Right lobe of liver (tissue), 4 donors: ENCODE data around the gene SMAD1.

Experiments
- POLR2A ChIP-seq: fragments of 450-650 bp; IDR thresholded peaks from one replicate; pipeline ENCODE4 v1.6.1; 2017; ENCODE audit warnings: antibody characterized with exemption, mild to moderate bottlenecking
- TF ChIP-seq, protein P1 (sequence below), 4 donors: fragments of 200-600 bp in 3 of 4; fragments of 450-650 bp in 1 of 4; IDR thresholded peaks; one replicate each; pipeline versions ENCODE4 v1.5.1 to v1.8.0; 2016 to 2022; ENCODE audit warnings: antibody characterized with exemption in 4 of 4, mild to moderate bottlenecking in 2 of 4
- donor health status: DM: no; HTN: no; CAD: no.
- donor health status: DM: no; HTN: no; CAD: no.
- donor health status: DM: no; HTN: yes; CAD: no.

DNA sequence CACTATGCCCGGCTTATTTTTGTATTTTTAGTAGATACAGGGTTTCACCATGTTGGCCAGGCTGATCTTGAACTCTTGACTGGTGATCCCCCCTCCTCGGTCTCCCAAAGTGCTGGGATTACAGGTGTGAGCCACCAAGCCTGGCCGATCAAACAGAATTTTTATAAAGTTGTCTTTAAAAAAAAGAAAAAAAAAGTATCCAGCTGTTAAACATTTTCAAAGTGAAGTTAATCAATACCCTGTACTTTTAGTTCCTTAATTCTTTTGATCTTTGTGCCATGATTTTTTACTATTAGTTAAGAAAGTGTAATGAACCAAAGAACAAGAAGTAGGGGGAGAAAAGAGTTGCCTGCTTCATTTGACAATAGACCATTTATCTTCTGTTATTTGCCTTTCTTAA lies 24.3 kb downstream of the SMAD1 start:
- TF ChIP-seq, protein P1, sequence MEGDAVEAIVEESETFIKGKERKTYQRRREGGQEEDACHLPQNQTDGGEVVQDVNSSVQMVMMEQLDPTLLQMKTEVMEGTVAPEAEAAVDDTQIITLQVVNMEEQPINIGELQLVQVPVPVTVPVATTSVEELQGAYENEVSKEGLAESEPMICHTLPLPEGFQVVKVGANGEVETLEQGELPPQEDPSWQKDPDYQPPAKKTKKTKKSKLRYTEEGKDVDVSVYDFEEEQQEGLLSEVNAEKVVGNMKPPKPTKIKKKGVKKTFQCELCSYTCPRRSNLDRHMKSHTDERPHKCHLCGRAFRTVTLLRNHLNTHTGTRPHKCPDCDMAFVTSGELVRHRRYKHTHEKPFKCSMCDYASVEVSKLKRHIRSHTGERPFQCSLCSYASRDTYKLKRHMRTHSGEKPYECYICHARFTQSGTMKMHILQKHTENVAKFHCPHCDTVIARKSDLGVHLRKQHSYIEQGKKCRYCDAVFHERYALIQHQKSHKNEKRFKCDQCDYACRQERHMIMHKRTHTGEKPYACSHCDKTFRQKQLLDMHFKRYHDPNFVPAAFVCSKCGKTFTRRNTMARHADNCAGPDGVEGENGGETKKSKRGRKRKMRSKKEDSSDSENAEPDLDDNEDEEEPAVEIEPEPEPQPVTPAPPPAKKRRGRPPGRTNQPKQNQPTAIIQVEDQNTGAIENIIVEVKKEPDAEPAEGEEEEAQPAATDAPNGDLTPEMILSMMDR (IDR thresholded peaks at IDR 0.05): no peak
- TF ChIP-seq POLR2A: no peak
